ENCODE measurements around the gene SCAF1. TPM values are rescaled to one million over a fixed set of nuclear protein-coding genes. Genes with fewer than 3 reads are reported as not detected.

SCAF1 gene
- total and polyA plus RNA-seq, 2 of the 13 experiments (the other 11 are each of a cell fraction or from before 2014, with no cell fraction given), result 3.3 to 6.1 TPM

DNA sequence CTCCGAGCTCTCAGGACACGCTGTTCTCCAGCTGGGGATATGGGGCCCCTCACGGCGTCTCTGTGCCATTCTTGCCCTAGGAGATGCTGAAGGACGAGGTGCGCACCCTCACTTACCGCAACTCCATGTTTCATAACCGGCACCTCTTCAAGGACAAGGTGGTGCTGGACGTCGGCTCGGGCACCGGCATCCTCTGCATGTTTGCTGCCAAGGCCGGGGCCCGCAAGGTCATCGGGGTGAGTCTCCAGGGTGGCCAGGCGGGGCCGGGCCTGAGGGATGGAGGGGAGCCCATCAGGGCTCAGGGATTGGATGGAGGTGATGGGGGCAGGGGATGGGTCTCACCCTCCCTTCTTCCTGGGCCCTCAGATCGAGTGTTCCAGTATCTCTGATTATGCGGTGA, 39.8 kb downstream of the SCAF1 start:
- Histone ChIP-seq H3K79me2 (ENCODE audit: insufficient read depth, low read length) (peaks cover 42% of the 10 kb centered on the region), H3K4me2 (ENCODE audit: low read depth, low read length) (no peak overlapping the region), H3K9ac (ENCODE audit: insufficient read depth, low read depth, low read length) (no peak overlapping the region), H3K27ac (ENCODE audit: extremely low read length, insufficient read depth, low read length) (no peak overlapping the region), H3K9me3 (ENCODE audit: low read length) (no peaks in the 10 kb centered on the region), H3K36me3 (replicated peaks in 1 of 2; ENCODE audit: control insufficient read depth in 1 of 2, insufficient read depth in 2 of 2, low read length in 2 of 2) (peaks cover 21 to 56% of the 10 kb centered on the region in 2 experiments), H2AFZ (ENCODE audit: low read length) (no peak overlapping the region), H3K4me3 (replicated peaks in 1 of 3; ENCODE audit: insufficient read depth in 1 of 3, low read depth in 2 of 3, low read length in 3 of 3) (no peak overlapping the region), H4K20me1 (ENCODE audit: insufficient read depth, low read length) (peaks cover 42% of the 10 kb centered on the region), H3K4me1 (ENCODE audit: insufficient read depth, low read length) (peaks cover 33% of the 10 kb centered on the region), H3K27me3 (ENCODE audit: control insufficient read depth in 1 of 2, insufficient read depth in 2 of 2, low read length in 2 of 2) (no peaks in the 10 kb centered on the region)
- in situ Hi-C loops (cut with HindIII; ENCODE audit: extremely low pct_ligation_motif_present, low pct_unique_long_range_greater_than_20kb), result no loop called here
- POLR2A ChIA-PET, result interaction anchor here (1.6 kb wide), 1 partner anchor 186 kb away, joined by 5 read pairs; the partner anchor contains the start of gene RPS11
- no peak for DNase-seq (ENCODE audit: low spot score)
- intact Hi-C loops (cut with micrococcal nuclease; ENCODE audit: unreplicated experiment), result no loop called here
- WGBS (ENCODE audit: low lambda C conversion rate), result over 99% methylated on average over 17 of the region's 19 CpGs
- CTCF ChIA-PET (ENCODE audit: low intra/inter-chr PET ratio, low total read pairs), result no interaction called here
- no peak for FAIRE-seq
- TF ChIP-seq, protein P1, sequence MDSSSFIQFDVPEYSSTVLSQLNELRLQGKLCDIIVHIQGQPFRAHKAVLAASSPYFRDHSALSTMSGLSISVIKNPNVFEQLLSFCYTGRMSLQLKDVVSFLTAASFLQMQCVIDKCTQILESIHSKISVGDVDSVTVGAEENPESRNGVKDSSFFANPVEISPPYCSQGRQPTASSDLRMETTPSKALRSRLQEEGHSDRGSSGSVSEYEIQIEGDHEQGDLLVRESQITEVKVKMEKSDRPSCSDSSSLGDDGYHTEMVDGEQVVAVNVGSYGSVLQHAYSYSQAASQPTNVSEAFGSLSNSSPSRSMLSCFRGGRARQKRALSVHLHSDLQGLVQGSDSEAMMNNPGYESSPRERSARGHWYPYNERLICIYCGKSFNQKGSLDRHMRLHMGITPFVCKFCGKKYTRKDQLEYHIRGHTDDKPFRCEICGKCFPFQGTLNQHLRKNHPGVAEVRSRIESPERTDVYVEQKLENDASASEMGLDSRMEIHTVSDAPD (CRISPR knock-in tag; IDR thresholded peaks at IDR 0.05), result no peak
- TF ChIP-seq HDAC6 (IDR thresholded peaks at IDR 0.05; ENCODE audit: low read depth, low read length) (no peak), TP53 (CRISPR knock-in tag; conservative IDR thresholded peaks at IDR 0.05) (no peak), SPEN (CRISPR knock-in tag; IDR thresholded peaks at IDR 0.05; ENCODE audit: low read depth) (no peak), REL (CRISPR knock-in tag; conservative IDR thresholded peaks at IDR 0.05) (no peak), RBM22 (optimal IDR thresholded peaks at IDR 0.05; ENCODE audit: low read length) (peak; percentile 41), SIN3A (IDR thresholded peaks at IDR 0.05; ENCODE audit: borderline replicate concordance, low read depth, low read length) (no peak), RBFOX2 (IDR thresholded peaks at IDR 0.05; ENCODE audit: low read depth, low read length) (peak; percentile 64), NR2F6 (IDR thresholded peaks at IDR 0.05) (no peak), NR2F6 (CRISPR knock-in tag; IDR thresholded peaks at IDR 0.05) (no peak), ZNF678 (CRISPR knock-in tag; IDR thresholded peaks at IDR 0.05) (no peak), ZNF138 (CRISPR knock-in tag; IDR thresholded peaks at IDR 0.05; ENCODE audit: low read depth) (no peak), AGO2 (optimal IDR thresholded peaks at IDR 0.05; ENCODE audit: low read depth, low read length) (peak; percentile 82)
- BruUV-seq (replicated peaks), result no TSS peak
- no peak for ATAC-seq

Data from HepG2 (cell line).